OCI-LY1 (cell line): ENCODE measurements around the gene RPL21.

ENCODE experiments used
- H2AFZ ChIP-seq: fragments of 200-600 bp; sonication (generic), shearing (Covaris generic); 2 replicates; pipeline ENCODE4 v1.6.0; 2014; ENCODE audit warnings: antibody characterized with exemption, mild to moderate bottlenecking, low read length
- H3F3A ChIP-seq: fragments of 200-600 bp; sonication (generic), shearing (Covaris generic); 2 replicates; pipeline ENCODE4 v1.6.0; 2014; ENCODE audit warnings: mild to moderate bottlenecking, antibody characterized with exemption, low read length, moderate library complexity; ENCODE audit not compliant: insufficient read depth
- H3K27ac ChIP-seq: fragments of 200-600 bp; sonication (generic); 2 replicates; pipeline ENCODE4 v1.5.1; 2014; ENCODE audit warnings: low read length, mixed run types, mild to moderate bottlenecking, low read depth; ENCODE audit not compliant: poor library complexity, severe bottlenecking
- H3K27me3 ChIP-seq: fragments of 200-600 bp; sonication (generic); 2 replicates; pipeline ENCODE4 v1.6.0; 2014; ENCODE audit warnings: antibody characterized with exemption, mild to moderate bottlenecking, low read length, moderate library complexity; ENCODE audit not compliant: insufficient read depth
- H3K36me3 ChIP-seq: fragments of 200-600 bp; sonication (generic); 2 replicates; pipeline ENCODE4 v1.6.1; 2014; ENCODE audit warnings: mild to moderate bottlenecking, antibody characterized with exemption, low read length, moderate library complexity, mixed read lengths; ENCODE audit not compliant: insufficient read depth
- H3K4me1 ChIP-seq: fragments of 200-600 bp; sonication (generic); 2 replicates; pipeline ENCODE4 v1.5.1; 2014; ENCODE audit warnings: mild to moderate bottlenecking, low read length, moderate library complexity; ENCODE audit not compliant: insufficient read depth, severe bottlenecking
- H3K4me2 ChIP-seq: fragments of 200-600 bp; sonication (generic), shearing (Covaris generic); 2 replicates; pipeline ENCODE4 v1.6.1; 2014; ENCODE audit warnings: low read length
- H3K4me3 ChIP-seq: fragments of 200-600 bp; sonication (generic); 2 replicates; pipeline ENCODE4 v1.5.1; 2014; ENCODE audit warnings: low read length, low read depth, mild to moderate bottlenecking, mixed read lengths; ENCODE audit not compliant: poor library complexity, severe bottlenecking
- H3K79me2 ChIP-seq: fragments of 200-600 bp; shearing (Covaris generic); 2 replicates; pipeline ENCODE4 v1.6.1; 2016; ENCODE audit warnings: mixed run types, low read length, mixed read lengths; ENCODE audit not compliant: insufficient read depth
- H3K9ac ChIP-seq: fragments of 200-600 bp; sonication (generic), shearing (Covaris generic); 2 replicates; pipeline ENCODE4 v1.6.1; 2014; ENCODE audit warnings: mild to moderate bottlenecking, low read length, mixed read lengths
- H3K9me2 ChIP-seq: fragments of 200-600 bp; sonication (generic), shearing (Covaris generic); 2 replicates; pipeline ENCODE4 v1.6.1; 2014; ENCODE audit warnings: low read depth, mild to moderate bottlenecking, low read length, mixed read lengths
- H3K9me3 ChIP-seq: fragments of 200-600 bp; shearing (Covaris generic); 2 replicates; pipeline ENCODE4 v1.6.1; 2014; ENCODE audit warnings: low read length, mixed read lengths
- H4K20me1 ChIP-seq: fragments of 200-600 bp; sonication (generic), shearing (Covaris generic); 2 replicates; pipeline ENCODE4 v1.6.0; 2016; ENCODE audit warnings: mild to moderate bottlenecking, low read length; ENCODE audit not compliant: insufficient read depth
- EZH2 ChIP-seq: fragments of 200-600 bp; sonication (generic), shearing (Covaris generic); IDR thresholded peaks from 2 replicates; pipeline ENCODE4 v1.8.0; 2017; ENCODE audit warnings: borderline replicate concordance, mixed run types, mild to moderate bottlenecking, antibody characterized with exemption, low read length, moderate library complexity, mixed read lengths
- TF ChIP-seq, protein P1 (sequence below): fragments of 200-600 bp; sonication (generic), shearing (Covaris generic); IDR thresholded peaks from 2 replicates; pipeline ENCODE4 v1.5.1; 2017; ENCODE audit warnings: mild to moderate bottlenecking, antibody characterized with exemption, low read length, moderate library complexity, mixed read lengths

The RPL21 gene

DNA sequence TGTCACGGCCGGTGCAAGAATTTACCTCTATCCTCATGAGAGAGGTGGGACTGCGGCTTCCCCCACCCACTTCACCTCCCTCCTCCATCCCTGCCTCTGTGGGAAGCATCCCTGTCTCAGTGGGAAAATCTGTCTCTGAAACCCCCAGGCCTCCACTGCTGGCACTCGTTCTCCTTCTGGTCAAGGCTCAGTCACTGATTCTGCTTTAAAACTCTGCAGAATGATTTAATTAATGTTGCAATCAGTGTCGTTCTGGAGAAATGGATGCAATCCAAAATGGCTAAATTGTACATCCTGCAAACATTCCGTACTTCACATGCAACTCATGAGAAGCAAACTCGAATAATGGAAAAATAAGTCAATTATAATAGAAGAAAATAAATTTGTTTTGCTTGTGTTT lies 24.8 kb downstream of the RPL21 start:
- Histone ChIP-seq H2AFZ (no peak overlapping the region), H4K20me1 (no peaks in the 10 kb centered on the region), H3K9me3 (no peaks in the 10 kb centered on the region), H3K79me2 (no peaks in the 10 kb centered on the region), H3K4me2 (no peak overlapping the region), H3K9ac (no peak overlapping the region), H3K36me3 (no peaks in the 10 kb centered on the region), H3K4me3 (no peak overlapping the region), H3K27me3 (peaks cover 3% of the 10 kb centered on the region; the same call in 1 of the 2 replicates), H3K9me2 (no peaks in the 10 kb centered on the region), H3K27ac (no peak overlapping the region), H3K4me1 (peaks cover 7% of the 10 kb centered on the region), H3F3A (no peaks in the 10 kb centered on the region)
- TF ChIP-seq, protein P1, sequence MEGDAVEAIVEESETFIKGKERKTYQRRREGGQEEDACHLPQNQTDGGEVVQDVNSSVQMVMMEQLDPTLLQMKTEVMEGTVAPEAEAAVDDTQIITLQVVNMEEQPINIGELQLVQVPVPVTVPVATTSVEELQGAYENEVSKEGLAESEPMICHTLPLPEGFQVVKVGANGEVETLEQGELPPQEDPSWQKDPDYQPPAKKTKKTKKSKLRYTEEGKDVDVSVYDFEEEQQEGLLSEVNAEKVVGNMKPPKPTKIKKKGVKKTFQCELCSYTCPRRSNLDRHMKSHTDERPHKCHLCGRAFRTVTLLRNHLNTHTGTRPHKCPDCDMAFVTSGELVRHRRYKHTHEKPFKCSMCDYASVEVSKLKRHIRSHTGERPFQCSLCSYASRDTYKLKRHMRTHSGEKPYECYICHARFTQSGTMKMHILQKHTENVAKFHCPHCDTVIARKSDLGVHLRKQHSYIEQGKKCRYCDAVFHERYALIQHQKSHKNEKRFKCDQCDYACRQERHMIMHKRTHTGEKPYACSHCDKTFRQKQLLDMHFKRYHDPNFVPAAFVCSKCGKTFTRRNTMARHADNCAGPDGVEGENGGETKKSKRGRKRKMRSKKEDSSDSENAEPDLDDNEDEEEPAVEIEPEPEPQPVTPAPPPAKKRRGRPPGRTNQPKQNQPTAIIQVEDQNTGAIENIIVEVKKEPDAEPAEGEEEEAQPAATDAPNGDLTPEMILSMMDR, result no peak
- no peak for TF ChIP-seq EZH2

DNA sequence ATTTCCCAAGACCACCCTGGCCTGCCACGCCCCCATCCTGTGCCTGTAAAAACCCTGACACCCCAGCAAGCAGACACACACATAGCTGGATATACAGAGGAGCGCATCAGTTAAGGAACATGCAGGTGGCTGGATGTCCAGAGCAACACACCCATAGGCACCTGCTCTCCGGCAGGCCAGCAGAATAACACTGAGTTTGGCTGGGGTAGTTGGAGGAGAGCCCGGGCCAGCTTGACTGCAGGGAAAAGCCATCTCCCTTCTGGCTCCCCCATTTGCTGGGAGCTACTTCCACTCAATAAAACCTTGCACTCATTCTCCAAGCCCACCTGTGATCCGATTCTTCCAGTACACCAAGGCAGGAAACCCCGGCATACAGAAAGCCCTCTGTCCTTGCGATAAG lies 28.1 kb downstream of the RPL21 start:
- no peak overlapping the region for H3K4me2 ChIP-seq
- no peaks in the 10 kb centered on the region for H3K79me2 ChIP-seq
- no peaks in the 10 kb centered on the region for H3K9me2 ChIP-seq
- no peak overlapping the region for H3K27ac ChIP-seq
- no peaks in the 10 kb centered on the region for H3F3A ChIP-seq
- H3K36me3 ChIP-seq, result no peaks in the 10 kb centered on the region
- no peak overlapping the region for H3K9ac ChIP-seq
- no peaks in the 10 kb centered on the region for H3K9me3 ChIP-seq
- H3K4me3 ChIP-seq, result no peak overlapping the region
- TF ChIP-seq, protein P1, result no peak
- TF ChIP-seq EZH2, result no peak
- H3K4me1 ChIP-seq, result no peaks in the 10 kb centered on the region
- H2AFZ ChIP-seq, result no peak overlapping the region
- H4K20me1 ChIP-seq, result no peaks in the 10 kb centered on the region
- peaks cover under 1% of the 10 kb centered on the region; the same call in 1 of the 2 replicates for H3K27me3 ChIP-seq

DNA sequence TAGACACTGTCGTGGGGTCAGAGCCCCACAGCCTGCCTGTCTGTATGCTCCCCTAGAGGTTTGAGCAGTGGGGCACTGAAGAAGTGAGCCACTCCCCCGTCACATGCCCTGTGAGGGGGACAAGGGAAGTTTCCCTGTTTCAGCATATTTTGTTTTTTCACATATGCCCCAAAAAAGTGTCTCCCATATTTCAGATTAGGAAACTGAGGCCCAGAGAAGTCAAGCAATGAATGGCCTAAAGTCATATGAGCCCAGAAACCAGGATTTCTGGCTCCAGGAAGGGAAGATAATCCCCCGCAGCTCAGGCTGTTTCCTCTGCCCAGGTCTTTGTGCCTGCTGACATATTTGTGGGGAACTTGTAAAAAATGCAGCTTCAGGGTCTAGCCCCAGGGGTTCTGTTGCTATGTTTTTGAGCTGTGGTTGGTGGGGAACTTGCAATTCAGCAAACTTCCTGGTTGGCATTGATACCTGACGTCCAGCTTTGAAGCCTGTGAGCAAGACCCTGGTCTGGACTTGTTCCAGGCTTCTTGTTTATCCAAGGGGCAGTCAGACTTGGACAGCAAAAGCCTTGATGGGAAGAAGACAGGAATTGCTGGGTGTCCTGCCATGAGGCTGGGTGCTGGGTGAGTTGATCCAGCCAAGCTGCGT lies 28.8 kb downstream of the RPL21 start:
- TF ChIP-seq, protein P1, result no peak
- Histone ChIP-seq H4K20me1 (no peaks in the 10 kb centered on the region), H3K79me2 (no peaks in the 10 kb centered on the region), H3K9ac (no peak overlapping the region), H2AFZ (no peak overlapping the region), H3K9me2 (no peaks in the 10 kb centered on the region), H3K27ac (no peak overlapping the region), H3K27me3 (no peaks in the 10 kb centered on the region), H3F3A (no peaks in the 10 kb centered on the region), H3K4me2 (no peak overlapping the region), H3K36me3 (no peaks in the 10 kb centered on the region), H3K4me1 (no peaks in the 10 kb centered on the region), H3K9me3 (no peaks in the 10 kb centered on the region), H3K4me3 (no peak overlapping the region)
